Fibroblast of skin of abdomen (primary cell): ENCODE data around the gene SLC35G1.

Experiments used
- DNase-seq: peaks from one replicate; pipeline ENCODE4 v3.0.0-alpha.2; 2013

Gene SLC35G1

DNA sequence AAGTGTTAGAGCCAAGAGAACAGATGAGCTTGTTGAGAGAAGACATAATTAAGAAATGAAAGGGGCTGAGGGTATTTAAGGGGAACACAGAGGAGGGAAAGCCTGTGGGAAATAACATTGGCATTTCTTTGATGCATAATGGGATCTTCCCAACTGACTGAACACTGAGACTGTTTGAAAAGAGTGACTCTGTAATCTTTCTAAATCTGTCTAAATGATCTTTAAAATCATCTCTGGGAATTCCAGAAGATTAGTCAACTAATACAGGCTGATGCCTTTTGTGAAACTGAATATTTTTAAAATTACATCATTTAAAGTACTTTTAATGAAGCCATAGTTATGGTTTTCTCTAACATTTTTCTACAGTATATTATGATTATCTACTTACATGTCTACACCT, 17.4 kb upstream of the SLC35G1 start:
- peak; percentile 52 for DNase-seq

DNA sequence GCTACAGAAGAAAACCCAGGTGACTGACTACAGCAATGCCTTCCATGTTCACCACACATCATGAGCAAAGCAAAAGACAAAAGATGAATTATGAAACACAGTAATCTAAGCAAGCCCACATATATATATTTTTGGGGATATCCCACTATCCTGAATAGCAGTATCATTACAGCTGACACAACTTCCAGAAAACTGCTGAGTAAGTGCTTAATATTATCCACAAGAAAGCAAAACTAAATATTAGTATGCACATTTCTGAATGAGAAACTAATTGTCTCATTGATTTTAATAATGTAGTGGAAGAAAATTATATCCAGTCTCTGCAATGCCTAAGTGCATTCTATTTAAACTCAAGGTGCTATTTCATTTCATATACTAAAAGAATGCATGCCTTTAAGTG, 14.5 kb upstream of the SLC35G1 start:
- DNase-seq, result no peak

DNA sequence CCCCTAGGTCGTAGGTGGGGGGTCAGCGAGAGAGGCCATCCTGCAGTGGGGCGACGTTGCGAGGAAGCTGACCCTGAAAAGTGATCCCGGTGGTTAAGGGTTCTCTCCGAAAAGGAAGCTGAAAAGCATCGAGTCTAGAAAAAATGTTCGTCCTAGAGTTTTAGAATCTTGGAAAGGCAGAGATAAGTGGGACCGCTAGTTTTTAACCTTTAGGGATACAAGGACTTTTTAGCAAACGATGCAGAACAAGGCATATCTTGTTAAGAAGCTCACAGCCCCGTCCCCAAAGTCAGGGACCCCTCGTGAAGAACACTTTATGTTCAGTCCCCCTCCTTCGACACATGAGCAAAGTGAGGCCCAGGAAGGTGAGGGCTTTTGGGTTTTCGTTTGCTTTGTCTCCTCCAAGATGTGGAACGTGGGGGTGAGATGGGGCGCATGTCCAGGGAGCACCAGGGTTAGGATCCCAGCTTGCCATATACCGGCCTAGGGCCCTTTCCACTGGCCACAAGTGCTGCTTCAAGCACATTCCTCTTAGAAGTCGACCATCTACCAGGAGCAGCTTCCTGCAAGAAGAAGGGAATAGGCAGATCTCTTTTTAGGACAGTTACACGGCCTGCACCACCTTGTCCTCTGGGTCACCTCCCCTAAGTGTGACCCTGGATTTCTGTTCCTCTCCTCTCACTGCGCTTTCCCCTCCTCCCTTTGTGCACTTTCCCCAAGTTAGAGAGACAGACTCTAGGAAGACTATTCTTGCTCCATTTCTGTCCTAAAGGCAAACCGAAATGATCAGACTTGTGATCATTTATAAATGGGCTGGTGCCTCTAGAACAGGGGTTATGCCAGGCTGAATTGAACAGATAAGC, 969 bp downstream of the SLC35G1 start:
- no peak for DNase-seq

DNA sequence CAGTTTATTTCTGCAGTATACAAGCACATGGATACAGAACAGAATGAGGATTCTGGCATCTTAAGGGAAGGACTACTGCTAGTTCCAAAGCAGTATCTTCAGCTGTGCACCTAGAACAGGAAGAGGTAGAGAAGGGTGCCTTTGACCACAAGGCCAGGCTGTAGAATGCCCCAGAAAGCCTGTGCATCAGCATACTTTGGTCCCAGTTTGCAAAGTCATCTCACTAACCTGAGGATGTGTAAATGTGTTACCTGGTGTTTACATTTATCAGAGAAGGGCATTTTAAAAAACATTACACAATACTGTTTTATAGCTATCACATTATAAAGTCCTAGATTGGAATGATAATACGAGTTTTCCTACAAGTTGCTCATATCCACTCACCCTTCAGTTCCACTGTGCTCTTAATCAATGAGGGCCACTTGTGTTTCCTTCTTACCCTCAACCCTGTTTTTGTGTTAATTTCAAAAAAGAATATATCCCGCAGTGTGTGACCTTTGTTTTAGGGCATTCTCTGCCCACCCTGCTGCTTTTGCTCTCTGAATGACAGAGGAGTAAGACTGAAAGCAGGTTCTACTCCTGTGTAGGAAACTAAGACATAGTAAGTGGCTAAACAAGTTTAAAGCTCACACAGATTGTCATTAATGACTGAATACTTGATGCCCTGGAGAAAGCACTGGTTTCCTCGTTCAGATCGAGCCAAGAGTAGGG, 3.4 kb downstream of the SLC35G1 start:
- DNase-seq, result no peak

DNA sequence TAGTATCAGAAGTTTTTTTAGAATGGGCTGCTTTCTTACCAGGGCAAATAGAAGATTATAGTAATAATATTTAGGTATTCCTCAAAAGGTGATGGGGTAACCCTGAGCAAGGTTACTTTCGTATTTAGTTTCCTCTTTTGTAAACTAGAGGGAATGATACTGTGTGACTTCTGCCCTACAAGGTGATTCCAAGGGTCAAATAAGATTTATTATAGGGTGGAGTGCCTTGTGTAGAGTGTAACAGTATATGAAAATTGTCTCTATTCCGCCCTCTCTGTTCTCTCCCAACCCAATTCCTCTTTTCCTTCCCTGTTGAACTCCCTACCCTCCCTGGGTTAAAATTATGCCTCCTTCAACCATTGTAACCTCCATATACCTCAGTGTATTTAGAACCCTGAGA, 5.3 kb downstream of the SLC35G1 start:
- DNase-seq, result no peak

DNA sequence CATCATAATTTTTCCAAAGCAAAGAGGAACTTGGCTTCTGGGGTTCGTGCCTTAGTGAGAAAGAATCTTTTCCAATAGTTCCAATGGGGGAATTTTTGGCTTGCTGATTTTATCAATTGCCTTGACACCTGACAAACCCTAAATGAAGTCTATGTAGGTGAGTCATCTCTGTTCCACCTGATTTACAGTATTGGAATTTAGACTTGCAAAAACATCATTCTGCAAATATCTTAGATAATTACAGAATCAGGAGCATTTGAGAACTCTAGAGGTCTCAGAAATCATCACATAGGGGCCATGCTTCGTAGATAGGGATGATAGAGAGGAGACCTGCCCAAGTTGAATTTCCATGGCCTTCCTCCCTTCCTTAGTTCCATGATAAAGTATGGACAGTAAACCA, 9.3 kb downstream of the SLC35G1 start:
- DNase-seq, result no peak

DNA sequence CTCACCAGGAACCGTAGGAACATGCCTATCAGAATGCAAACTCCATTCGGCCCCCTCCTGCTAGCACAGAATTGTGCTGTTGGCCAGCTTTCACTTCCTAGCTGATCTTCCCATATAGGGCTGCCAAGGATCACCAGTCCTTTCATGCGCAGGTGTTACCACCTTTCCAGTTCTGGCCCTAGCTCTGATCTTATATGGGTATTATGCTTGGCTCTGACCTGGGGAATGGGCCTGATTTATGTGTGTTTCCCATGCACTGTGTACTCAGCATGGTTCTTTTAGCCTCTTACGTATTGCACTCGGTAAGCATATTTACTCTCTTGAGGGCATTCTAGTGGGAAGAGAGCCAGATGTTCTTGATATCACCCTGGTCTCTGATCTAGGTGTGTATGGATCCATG, 11.1 kb downstream of the SLC35G1 start:
- no peak for DNase-seq

DNA sequence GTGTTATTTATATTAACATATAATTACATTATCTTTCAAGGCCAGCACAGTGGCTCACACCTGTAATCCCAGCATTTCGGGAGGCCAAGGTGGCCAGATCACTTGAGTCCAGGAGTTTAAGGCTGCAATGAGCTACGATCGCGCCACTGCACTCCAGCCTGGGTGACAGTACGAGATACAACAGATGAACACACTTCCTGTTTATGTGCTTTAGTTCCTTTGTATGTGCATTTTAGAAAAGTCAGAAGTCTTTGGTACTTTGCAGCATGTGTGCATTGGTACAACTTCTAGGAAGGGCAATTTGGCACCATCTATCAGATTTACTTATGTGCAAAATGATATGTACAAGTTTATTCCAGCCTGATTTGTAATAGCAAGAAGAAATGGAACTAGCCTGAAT, 13.3 kb downstream of the SLC35G1 start:
- no peak for DNase-seq

DNA sequence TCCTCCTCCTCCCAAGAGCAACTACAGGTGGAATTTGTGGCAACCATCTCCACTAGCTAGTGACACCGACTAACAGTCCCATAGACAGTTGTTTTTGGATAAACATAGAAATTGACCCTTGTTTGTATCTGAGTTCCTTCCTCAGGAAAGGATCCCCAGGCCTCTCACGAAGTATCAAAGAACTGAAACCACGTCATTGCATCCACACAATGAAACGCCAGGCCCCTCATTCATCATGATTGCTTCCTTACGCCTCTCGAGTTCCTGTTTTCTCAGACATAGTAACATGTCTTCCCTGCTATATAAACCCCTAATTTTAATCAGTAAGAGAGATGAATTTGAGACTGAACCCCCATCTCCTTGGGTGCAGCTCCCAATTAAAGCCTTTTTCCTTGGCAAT, 18.1 kb downstream of the SLC35G1 start:
- no peak for DNase-seq

DNA sequence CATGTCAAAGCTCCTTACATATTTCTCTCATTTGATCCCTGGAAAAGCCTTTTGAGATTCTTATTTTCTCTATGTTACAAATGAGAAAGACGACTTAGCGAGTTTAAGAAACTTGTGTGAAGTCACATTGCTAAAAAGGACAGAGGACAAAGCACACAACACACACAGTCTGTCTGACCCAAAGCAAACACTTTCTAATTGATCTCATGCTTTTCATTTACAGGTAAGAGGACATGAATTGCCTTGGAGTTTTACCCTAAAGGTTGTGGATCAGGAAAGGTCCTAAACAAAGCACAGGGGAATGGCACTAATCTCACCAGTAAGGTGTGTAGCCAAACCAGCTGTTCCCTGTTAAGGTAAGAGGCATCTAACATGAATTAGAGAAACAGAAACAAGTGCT, 18.7 kb downstream of the SLC35G1 start:
- DNase-seq, result no peak

DNA sequence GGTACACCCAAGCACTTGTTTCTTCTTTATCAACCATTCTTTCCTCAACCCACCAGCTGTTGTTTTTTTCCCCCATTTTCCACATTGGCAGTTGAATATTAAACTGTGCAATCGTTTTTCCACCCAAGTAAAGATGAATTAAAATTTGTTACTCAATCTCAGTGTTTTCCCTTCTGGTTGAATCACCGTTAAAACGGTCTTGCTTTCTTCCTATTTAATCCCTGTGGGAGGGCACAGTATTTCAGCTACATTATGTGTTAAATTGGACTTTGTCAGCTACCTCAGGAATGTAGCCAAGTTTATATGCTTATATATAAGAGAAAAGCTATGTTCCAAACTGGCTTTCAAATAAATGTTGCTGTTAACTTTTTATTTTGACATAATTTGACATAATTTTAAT, 19.9 kb downstream of the SLC35G1 start:
- no peak for DNase-seq

DNA sequence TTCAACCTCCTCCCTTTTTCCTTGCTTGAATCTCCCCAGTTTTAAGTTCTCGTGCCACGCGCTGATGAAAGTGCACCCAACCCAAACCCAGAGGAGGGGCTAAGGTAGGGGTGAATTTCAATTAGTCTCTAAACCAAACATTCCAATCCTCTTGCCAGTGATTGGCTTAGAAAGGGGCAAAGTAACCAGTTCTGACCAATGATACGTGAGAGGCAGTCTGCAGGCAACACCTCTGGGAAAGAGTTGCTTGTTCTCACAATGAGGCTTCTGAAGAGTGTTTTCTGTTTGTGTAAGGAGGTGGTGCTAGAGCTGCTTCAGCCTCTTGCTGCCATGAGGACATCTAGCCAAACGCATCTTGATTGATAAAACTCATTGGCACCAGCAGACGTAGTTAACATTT, 21.8 kb downstream of the SLC35G1 start:
- no peak for DNase-seq

DNA sequence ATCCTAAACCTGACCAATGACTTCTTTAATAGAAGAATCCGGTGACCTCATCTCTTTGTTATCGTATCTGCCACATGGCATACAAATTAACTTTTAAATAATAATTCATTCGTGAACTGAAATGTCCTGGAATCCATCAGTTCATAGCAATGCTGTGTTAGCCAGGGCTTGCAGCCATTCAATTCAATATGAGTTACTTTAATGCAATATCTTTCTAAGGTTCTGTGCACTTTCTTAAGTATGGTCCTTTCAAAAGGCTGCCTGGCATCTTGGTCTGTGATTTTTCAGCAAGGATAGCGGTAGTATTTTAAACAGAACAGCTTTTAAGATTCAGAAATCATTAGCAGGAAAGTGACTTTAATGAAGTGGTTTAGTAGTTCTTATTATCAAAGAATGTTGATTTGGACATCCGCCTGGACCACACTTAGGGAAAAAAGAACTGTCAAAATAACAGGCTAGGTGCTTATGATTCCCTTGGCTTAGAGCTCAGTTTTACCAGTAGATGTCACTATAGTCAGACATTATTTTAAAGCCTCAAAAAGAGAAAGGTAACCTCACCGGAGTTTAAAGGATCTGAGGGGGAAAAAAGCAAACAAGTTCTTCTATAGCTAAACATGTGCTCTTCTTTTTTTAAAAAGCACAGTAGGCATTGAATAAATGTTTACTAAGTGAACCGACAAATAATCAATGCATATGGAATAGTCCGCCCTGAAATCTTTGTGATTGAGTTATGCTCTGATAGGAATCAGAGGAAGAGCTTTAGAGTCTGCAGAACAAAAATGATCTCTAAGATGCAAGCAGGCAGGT, 22.7 kb downstream of the SLC35G1 start:
- peak; percentile 45 for DNase-seq

DNA sequence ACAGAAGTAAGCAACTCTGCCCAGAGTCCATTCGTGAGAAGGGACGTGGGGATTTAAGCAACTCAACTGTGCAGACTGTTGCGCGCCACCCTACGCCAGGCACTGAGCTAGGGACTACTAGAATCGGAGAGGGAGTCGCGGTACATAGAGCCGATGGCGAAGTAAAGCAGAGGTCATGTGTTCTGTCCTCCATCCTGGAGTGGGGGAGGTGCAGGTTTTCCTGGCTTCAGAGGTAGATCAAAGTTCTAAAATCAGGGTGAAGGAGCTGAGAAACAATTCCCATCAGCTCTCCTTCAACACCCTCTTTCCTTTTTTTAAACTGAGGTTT, 23.2 kb downstream of the SLC35G1 start:
- DNase-seq, result no peak

DNA sequence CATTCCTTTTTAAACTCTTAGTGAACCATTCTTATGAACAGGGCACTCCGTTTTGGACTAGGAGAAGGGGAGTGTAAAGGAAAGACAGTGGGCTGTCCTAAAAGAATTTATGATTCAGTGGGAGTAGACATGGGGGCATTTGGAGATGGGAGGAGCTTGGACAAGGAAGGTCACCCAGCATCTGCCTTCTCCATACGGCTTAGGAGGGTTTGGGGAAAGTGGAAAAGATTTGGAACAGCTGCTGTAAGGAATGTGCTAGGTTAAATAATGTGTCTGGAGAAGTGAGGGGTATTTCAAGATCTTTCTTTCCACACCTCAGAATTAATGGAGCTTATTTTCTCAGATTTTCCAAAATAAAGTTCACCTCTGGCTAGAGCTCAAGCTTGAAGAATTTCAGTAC, 24.0 kb downstream of the SLC35G1 start:
- DNase-seq, result peak; percentile 9

DNA sequence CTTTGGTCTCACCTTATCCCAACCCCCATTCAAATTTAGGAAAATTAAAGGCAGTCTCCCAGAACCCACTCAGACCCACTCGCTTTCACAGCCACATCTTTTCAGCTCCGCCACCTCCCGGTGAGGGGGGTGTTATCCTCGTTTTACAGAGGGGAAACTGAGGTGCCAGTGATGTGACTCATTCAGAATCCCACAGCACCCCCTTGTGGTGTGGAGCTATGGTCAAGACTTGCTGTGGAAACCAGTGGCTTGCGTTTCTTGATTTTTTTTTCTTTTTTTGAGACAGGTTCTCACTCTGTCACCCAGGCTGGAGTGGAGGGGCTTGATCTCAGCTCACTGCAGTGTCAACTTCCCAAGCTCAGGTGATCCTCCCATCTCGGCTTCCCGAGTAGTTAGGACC, 27.6 kb downstream of the SLC35G1 start:
- no peak for DNase-seq

DNA sequence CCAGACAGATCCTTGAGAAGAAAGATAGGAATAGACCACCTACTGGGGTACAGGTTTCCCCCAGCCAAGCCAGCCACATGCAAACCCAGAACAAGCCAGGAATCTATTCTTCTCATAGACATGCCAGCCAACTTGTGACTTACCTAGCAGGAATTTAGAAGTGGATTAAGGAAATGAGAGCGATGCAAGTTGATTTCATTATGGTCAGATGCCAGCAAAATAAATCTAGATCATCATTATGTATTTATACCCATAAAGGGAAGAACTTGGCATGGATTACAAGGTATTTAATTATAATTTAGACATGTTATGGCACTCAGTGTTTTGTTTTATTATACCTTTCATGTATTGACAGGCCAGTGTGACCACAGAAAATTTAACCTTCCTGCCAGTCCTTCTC, 32.8 kb downstream of the SLC35G1 start:
- peak; percentile 10 for DNase-seq

DNA sequence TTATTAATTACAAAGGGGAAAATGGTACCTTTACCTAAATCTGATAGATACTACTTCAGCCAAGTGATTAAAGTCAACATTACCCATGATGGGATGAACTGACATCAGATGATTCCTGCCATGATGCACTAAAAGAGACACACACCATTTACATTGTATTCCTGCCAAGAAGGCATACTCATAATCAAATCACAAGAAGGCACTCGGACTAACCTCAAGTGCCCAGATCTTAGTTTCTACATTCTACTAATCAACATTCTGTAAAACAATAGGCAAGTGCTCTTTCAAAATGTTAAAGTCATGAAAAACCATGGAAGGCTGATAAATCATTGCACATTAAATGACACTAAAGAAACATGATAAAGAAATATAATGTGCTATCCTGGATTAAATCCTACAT, 44.4 kb downstream of the SLC35G1 start:
- DNase-seq, result no peak

DNA sequence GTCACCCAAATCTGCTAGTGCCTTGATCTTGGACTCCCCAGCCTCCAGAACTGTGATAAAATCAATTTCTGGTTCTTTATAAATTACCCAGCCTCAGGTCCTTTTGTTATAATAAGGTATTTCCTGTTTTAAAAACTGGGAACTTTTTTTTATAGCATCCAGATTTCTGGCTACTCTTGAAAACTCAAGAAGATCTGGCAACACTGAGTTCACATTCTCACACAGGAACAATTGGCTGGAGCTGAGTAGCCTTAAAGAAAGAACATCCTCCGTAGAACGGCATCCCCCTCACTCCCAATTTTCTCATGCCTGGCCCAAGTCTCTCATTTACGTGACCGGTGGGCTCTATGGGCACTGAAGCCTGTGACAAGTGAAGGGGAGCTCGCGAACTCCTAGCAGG, 47.1 kb downstream of the SLC35G1 start:
- no peak for DNase-seq

DNA sequence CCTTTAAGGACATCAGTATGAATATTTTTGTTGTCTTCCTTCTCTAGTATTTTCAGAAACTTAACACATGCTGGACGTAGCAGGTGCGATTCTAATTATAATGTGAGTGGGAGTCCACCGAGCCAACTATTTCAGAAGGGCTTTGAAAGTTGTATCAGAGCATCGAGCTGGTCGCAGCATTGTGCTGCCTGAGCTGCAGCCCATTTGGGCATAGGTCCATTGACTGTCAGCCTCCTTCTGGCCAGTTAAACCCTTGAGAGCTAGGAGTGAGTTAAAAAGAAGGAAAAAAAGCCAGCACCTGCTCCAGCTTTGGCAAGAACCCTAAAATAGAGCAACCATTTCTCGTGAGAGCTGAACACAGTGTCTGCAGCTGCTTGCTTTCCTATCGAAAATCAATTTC, 47.8 kb downstream of the SLC35G1 start:
- DNase-seq, result no peak

DNA sequence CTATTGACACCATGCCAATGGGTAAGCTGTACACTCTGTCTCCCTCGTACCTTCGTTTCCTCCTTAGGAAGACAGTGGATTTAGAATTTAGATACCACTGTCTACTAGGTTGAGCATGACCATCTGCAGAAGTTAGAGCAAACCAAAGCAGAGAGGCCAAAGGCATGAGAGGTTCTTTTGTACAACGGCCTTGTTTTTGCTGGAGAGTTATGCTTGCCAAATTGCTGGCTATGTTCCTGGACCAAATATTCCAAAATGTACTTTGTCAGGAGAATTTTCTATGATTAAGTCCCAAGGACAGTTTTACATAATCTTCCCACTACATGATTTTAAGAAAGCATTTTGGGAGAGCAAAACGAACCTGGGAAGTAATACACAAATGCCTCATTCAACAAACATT, 52.0 kb downstream of the SLC35G1 start:
- no peak for DNase-seq

DNA sequence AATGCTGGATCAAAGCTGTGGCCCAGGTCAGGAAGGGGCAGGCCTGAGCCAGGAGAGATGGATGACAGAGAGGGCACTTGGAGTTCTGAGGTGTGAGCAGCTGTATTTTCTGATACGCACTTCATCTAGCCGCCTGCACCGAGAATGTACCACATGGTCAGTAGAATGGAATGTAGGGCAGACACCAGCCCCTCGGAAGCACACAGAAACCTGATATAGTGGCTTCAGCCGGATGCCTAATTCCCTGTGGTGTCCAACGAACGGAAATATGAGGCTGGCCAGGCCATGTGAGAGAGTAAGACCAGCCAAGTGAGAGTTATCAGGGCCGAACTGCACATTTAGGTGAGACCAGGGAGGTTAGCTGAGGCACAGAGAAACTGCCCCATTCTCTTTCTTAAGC, 53.3 kb downstream of the SLC35G1 start:
- DNase-seq, result peak; percentile 79

DNA sequence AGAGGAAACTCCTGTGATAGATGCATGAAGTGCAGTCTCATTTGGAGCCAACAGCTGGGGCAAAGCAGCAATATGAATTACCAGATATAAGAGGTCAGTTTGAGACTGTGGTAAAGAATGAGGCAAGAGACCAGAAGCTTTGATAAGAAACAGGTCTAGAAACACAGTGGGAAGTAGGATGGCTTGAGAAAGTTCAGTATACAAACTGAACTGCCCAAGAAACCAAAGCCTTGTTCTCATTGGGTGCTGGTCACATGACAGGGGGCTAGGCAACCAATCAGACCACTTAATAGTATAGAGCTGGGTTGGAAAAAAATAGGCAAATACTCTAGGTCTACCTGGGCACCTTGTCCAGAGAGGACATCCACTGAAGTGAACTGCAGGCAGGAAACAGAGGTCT, 53.7 kb downstream of the SLC35G1 start:
- DNase-seq, result no peak

DNA sequence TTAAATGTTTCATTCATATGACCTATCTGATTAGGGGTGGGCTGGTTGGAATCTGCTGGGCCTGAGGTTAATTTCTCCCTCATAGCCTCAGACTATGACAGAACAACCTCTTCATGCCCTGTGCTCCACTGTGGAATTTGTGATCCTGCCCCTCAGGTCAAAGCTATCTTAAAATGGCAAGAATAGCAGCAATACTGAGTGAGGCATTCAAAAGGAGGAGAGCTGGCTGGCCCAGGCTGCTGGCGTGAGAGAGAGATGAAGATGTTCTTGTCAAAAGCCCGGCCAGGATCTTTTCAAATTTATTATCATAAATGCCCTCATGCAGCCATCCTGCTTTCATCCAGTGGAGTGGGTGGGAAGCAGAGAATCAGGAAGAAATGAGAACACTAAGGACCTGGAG, 58.1 kb downstream of the SLC35G1 start:
- DNase-seq, result no peak
